CD4-positive, alpha-beta T cell treated with Interleukin-10 for 1 hour (primary cell): ENCODE measurements around the gene SEBOX.

ENCODE experiments used
- DNase-seq: peaks from one replicate; pipeline ENCODE4 v3.0.0-alpha.2; 2020

SEBOX gene

GRCh38 chr17:28338056-28338768 is 26.8 kb downstream of the SEBOX start:
- DNase-seq, result no peak

- DNase-seq, result peak; percentile 34
Observed at GRCh38 chr17:28335959-28336871, 28.8 kb downstream of the SEBOX start.

- peak; percentile 99 for DNase-seq
Observed at GRCh38 chr17:28335201-28335958, 29.6 kb downstream of the SEBOX start, which contains the start of the genes IFT20 and TNFAIP1. TSS of gene IFT20 (minus strand) at chr17:28335472. CDS start at chr17:28331985, 3,487 bp downstream. TSS of gene TNFAIP1 (plus strand) at chr17:28335761. CDS start at chr17:28339522, 3,761 bp downstream.

GRCh38 chr17:28334666-28335200 is 30.3 kb downstream of the SEBOX start:
- DNase-seq, result no peak

GRCh38 chr17:28334171-28334570 is 30.8 kb downstream of the SEBOX start:
- no peak for DNase-seq

- DNase-seq, result no peak
Observed at GRCh38 chr17:28333083-28333746, 31.8 kb downstream of the SEBOX start.

- no peak for DNase-seq
Observed at GRCh38 chr17:28331891-28332420, 33.0 kb downstream of the SEBOX start.

GRCh38 chr17:28330671-28331070 is 34.3 kb downstream of the SEBOX start:
- DNase-seq, result no peak

- no peak for DNase-seq
Observed at GRCh38 chr17:28328325-28328724, 36.7 kb downstream of the SEBOX start.

GRCh38 chr17:28327709-28328108 is 37.3 kb downstream of the SEBOX start:
- no peak for DNase-seq

- no peak for DNase-seq
Observed at GRCh38 chr17:28327031-28327607, 37.9 kb downstream of the SEBOX start.

GRCh38 chr17:28326114-28326513 is 38.9 kb downstream of the SEBOX start:
- DNase-seq, result no peak

- DNase-seq, result no peak
Observed at GRCh38 chr17:28325211-28325610, 39.8 kb downstream of the SEBOX start.

- DNase-seq, result no peak
Observed at GRCh38 chr17:28324781-28325180, 40.2 kb downstream of the SEBOX start.

- DNase-seq, result no peak
Observed at GRCh38 chr17:28324267-28324745, 40.7 kb downstream of the SEBOX start.

- no peak for DNase-seq
Observed at GRCh38 chr17:28320215-28321061, 44.6 kb downstream of the SEBOX start.

GRCh38 chr17:28319598-28319935 is 45.4 kb downstream of the SEBOX start:
- no peak for DNase-seq

- DNase-seq, result peak; percentile 95
Observed at GRCh38 chr17:28318759-28319597, 46.0 kb downstream of the SEBOX start, which contains the start of gene TMEM97. TSS of gene TMEM97 (plus strand) at chr17:28319200. CDS start at chr17:28319240, 40 bp downstream.
